ENCODE measurements around the gene SUSD4. TPM values are rescaled to one million over a fixed set of nuclear protein-coding genes. Genes with fewer than 3 reads are reported as not detected.

Gene SUSD4
- polyA plus RNA-seq, 1 of the 3 experiments (the other 2 are of a cell fraction), result 0.31 TPM

DNA sequence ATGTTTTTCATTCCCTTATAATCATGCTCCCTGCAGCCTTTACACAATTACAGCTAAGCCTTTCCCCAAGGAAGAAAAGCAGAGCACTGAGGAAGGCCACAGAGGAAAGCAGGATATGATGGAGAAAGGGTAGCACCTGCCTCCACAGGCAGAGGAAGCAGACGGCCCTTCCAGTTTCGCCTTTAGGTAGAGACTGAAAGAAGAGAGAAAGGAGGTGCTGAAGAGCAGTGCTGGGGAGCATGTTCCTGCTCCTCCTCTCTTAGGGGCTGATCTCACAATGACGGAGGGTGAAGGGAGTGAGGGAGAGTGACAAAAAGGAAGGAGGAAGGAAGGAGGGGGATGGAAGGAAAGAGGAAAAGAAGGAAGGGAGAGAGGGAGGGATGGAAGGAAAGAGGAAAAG lies 41.1 kb downstream of the SUSD4 start:
- H3K27me3 ChIP-seq (ENCODE audit: insufficient read depth), result no peaks in the 10 kb centered on the region; the same call in 1 of the 2 replicates
- DNase-seq, result no peak
- POLR2A ChIA-PET, result no interaction called here
- 21% methylated on average over 3 of the region's 3 CpGs for WGBS (ENCODE audit: low lambda C conversion rate)
- H3K9ac ChIP-seq, result no peak overlapping the region
- H3K27ac ChIP-seq (ENCODE audit: low read depth in 2 of 2, low read length in 1 of 2), result no peak overlapping the region
- no peaks in the 10 kb centered on the region for H3K9me3 ChIP-seq
- no peaks in the 10 kb centered on the region for H3K4me1 ChIP-seq (ENCODE audit: control insufficient read depth in 1 of 2, insufficient read depth in 2 of 2, low read depth in 1 of 2, low read length in 1 of 2)
- no peak overlapping the region for H3K4me3 ChIP-seq (ENCODE audit: low read depth in 2 of 2, low read length in 1 of 2)
- H3K79me2 ChIP-seq (ENCODE audit: insufficient read depth), result no peaks in the 10 kb centered on the region
- CTCF ChIA-PET, result interaction anchor here (1.0 to 1.6 kb wide), 2 partner anchors 10 to 55 kb away, joined by 3 read pairs; no protein-coding TSS in a partner anchor
- no peak overlapping the region for H2AFZ ChIP-seq (ENCODE audit: low read depth)
- H3K36me3 ChIP-seq (replicated peaks in 1 of 2; ENCODE audit: control insufficient read depth in 1 of 2, insufficient read depth in 2 of 2, low read length in 1 of 2), result no peaks in the 10 kb centered on the region
- no peaks in the 10 kb centered on the region for H4K20me1 ChIP-seq (ENCODE audit: insufficient read depth)
- no peaks in the 10 kb centered on the region for H3F3A ChIP-seq (replicated peaks; ENCODE audit: insufficient read depth)
- TF ChIP-seq YY1 (IDR thresholded peaks at IDR 0.05; ENCODE audit: low read depth) (no peak), RCOR1 (IDR thresholded peaks at IDR 0.05; ENCODE audit: low read length) (no peak), RFX5 (IDR thresholded peaks at IDR 0.05; ENCODE audit: low read length) (no peak), NFIC (IDR thresholded peaks at IDR 0.05; ENCODE audit: borderline replicate concordance) (no peak), TEAD4 (IDR thresholded peaks at IDR 0.05; ENCODE audit: borderline replicate concordance, insufficient read depth) (no peak), ELF1 (IDR thresholded peaks at IDR 0.05) (no peak), JUND (IDR thresholded peaks at IDR 0.05) (no peak), FOXM1 (IDR thresholded peaks at IDR 0.05; ENCODE audit: low read depth) (no peak), RXRA (IDR thresholded peaks at IDR 0.05; ENCODE audit: borderline replicate concordance, low read depth) (no peak), RAD21 (IDR thresholded peaks at IDR 0.05; ENCODE audit: low read length) (no peak), GABPA (IDR thresholded peaks at IDR 0.05; ENCODE audit: low read depth) (no peak), EP300 (IDR thresholded peaks at IDR 0.05; ENCODE audit: borderline replicate concordance in 1 of 2, low read depth in 1 of 2, low read length in 1 of 2) (no peak), NRF1 (IDR thresholded peaks at IDR 0.05; ENCODE audit: low read depth, low read length) (no peak), FOXJ3 (CRISPR knock-in tag; IDR thresholded peaks at IDR 0.05) (no peak)
- TF ChIP-seq, protein P1, sequence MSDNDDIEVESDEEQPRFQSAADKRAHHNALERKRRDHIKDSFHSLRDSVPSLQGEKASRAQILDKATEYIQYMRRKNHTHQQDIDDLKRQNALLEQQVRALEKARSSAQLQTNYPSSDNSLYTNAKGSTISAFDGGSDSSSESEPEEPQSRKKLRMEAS (IDR thresholded peaks at IDR 0.05; ENCODE audit: low read depth), result no peak
- TF ChIP-seq, protein P2, sequence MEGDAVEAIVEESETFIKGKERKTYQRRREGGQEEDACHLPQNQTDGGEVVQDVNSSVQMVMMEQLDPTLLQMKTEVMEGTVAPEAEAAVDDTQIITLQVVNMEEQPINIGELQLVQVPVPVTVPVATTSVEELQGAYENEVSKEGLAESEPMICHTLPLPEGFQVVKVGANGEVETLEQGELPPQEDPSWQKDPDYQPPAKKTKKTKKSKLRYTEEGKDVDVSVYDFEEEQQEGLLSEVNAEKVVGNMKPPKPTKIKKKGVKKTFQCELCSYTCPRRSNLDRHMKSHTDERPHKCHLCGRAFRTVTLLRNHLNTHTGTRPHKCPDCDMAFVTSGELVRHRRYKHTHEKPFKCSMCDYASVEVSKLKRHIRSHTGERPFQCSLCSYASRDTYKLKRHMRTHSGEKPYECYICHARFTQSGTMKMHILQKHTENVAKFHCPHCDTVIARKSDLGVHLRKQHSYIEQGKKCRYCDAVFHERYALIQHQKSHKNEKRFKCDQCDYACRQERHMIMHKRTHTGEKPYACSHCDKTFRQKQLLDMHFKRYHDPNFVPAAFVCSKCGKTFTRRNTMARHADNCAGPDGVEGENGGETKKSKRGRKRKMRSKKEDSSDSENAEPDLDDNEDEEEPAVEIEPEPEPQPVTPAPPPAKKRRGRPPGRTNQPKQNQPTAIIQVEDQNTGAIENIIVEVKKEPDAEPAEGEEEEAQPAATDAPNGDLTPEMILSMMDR (IDR thresholded peaks at IDR 0.05), result no peak
- TF ChIP-seq, protein P3, sequence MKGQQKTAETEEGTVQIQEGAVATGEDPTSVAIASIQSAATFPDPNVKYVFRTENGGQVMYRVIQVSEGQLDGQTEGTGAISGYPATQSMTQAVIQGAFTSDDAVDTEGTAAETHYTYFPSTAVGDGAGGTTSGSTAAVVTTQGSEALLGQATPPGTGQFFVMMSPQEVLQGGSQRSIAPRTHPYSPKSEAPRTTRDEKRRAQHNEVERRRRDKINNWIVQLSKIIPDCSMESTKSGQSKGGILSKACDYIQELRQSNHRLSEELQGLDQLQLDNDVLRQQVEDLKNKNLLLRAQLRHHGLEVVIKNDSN (IDR thresholded peaks at IDR 0.05; ENCODE audit: borderline replicate concordance, low read depth), result no peak
- TF ChIP-seq, protein P4, sequence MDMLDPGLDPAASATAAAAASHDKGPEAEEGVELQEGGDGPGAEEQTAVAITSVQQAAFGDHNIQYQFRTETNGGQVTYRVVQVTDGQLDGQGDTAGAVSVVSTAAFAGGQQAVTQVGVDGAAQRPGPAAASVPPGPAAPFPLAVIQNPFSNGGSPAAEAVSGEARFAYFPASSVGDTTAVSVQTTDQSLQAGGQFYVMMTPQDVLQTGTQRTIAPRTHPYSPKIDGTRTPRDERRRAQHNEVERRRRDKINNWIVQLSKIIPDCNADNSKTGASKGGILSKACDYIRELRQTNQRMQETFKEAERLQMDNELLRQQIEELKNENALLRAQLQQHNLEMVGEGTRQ (IDR thresholded peaks at IDR 0.05; ENCODE audit: borderline replicate concordance, low read depth, low read length), result no peak
- H3K9me2 ChIP-seq, result no peaks in the 10 kb centered on the region
- H3K4me2 ChIP-seq, result no peak overlapping the region

All from SK-N-SH (cell line).